HepG2 (cell line): ENCODE measurements around the gene ROMO1. TPM values are rescaled to one million over a fixed set of nuclear protein-coding genes. Genes with fewer than 3 reads are reported as not detected.

Experiments used
- CENPT ChIP-seq: sonication (generic); formaldehyde crosslinking; IDR thresholded peaks from 2 replicates; pipeline ENCODE4 v1.8.0; 2022; ENCODE audit warnings: low read depth, mild to moderate bottlenecking, moderate library complexity, missing genetic modification reagents
- EHMT2 ChIP-seq: fragments of 200-600 bp; sonication (generic); IDR thresholded peaks from 2 replicates; pipeline ENCODE4 v1.7.0; 2017; ENCODE audit warnings: antibody characterized with exemption, low read depth, low read length, borderline replicate concordance
- MZF1 ChIP-seq: sonication (generic); formaldehyde crosslinking; IDR thresholded peaks from 2 replicates; pipeline ENCODE4 v1.8.1; 2023; ENCODE audit warnings: mild to moderate bottlenecking, missing genetic modification reagents, borderline replicate concordance
- NFATC3 ChIP-seq: sonication (generic); formaldehyde crosslinking; IDR thresholded peaks from 2 replicates; pipeline ENCODE4 v1.5.1; 2020; ENCODE audit warnings: mild to moderate bottlenecking, missing genetic modification reagents
- NFIB ChIP-seq: sonication (generic); formaldehyde crosslinking; IDR thresholded peaks from 2 replicates; pipeline ENCODE4 v1.9.0; 2021; ENCODE audit warnings: missing genetic modification reagents, mild to moderate bottlenecking, borderline replicate concordance
- TEF ChIP-seq: sonication (generic); formaldehyde crosslinking; IDR thresholded peaks from 2 replicates; pipeline ENCODE4 v1.5.0; 2020; ENCODE audit warnings: missing genetic modification reagents
- TGIF2 ChIP-seq: IDR thresholded peaks from 2 replicates; pipeline ENCODE4 v1.6.1; 2016; ENCODE audit warnings: control low read depth, missing compliant biosample characterization
- WIZ ChIP-seq: sonication (generic); formaldehyde crosslinking; IDR thresholded peaks from 2 replicates; pipeline ENCODE4 v1.5.1; 2020; ENCODE audit warnings: mild to moderate bottlenecking, missing genetic modification reagents
- ZFP1 ChIP-seq: IDR thresholded peaks from 2 replicates; pipeline ENCODE4 v1.6.1; 2016
- ZNF24 ChIP-seq: fragments of 450-650 bp; IDR thresholded peaks from 2 replicates; pipeline ENCODE4 v1.6.1; 2017; ENCODE audit warnings: antibody characterized with exemption, mild to moderate bottlenecking
- ZNF251 ChIP-seq: sonication (generic); formaldehyde crosslinking; IDR thresholded peaks from 2 replicates; pipeline ENCODE4 v1.9.0; 2021; ENCODE audit warnings: mild to moderate bottlenecking, missing genetic modification reagents
- ZNF567 ChIP-seq: sonication (generic); formaldehyde crosslinking; IDR thresholded peaks from 2 replicates; pipeline ENCODE4 v1.8.1; 2023; ENCODE audit warnings: mild to moderate bottlenecking, missing genetic modification reagents, borderline replicate concordance
- ZNF576 ChIP-seq: sonication (generic); formaldehyde crosslinking; IDR thresholded peaks from 2 replicates; pipeline ENCODE4 v1.4.0; 2020; ENCODE audit warnings: mild to moderate bottlenecking, missing genetic modification reagents
- ZNF619 ChIP-seq: sonication (generic); formaldehyde crosslinking; IDR thresholded peaks from 2 replicates; pipeline ENCODE4 v1.4.0; 2020; ENCODE audit warnings: mild to moderate bottlenecking, missing genetic modification reagents
- ZNF761 ChIP-seq: sonication (generic); formaldehyde crosslinking; conservative IDR thresholded peaks from 2 replicates; pipeline ENCODE4 v1.4.0; 2020; ENCODE audit warnings: mild to moderate bottlenecking, missing genetic modification reagents
- polyA plus RNA-seq, 8 experiments: library from polyadenylated mRNA; depleted of rRNA in 3 of 8; stranded (reverse) in 7 of 8; unstranded in 1 of 8; fragments of >200 nt; fragmentation: Illumina TruSeq in 4 of 8; extraction: Trizol in 4 of 8; gene quantifications; 2 replicates each; pipeline versions ENCODE4 v1.2.1 to v1.2.3, GENCODE V29; 2011 to 2016; ENCODE audit warnings: low read depth in 4 of 8, missing spikeins in 1 of 8, mixed read lengths in 1 of 8; ENCODE audit not compliant: insufficient read depth in 1 of 8
- total RNA-seq, 5 experiments: library from RNA; depleted of rRNA; stranded (reverse); fragments of >200 nt; fragmentation: Illumina TruSeq; extraction: Trizol; gene quantifications; 2 replicates each; pipeline ENCODE4 v1.2.3, GENCODE V29; 2016; ENCODE audit warnings: low read depth in 1 of 5
- TF ChIP-seq, protein P1 (sequence below): sonication (generic); formaldehyde crosslinking; conservative IDR thresholded peaks from 2 replicates; pipeline ENCODE4 v1.4.0; 2020; ENCODE audit warnings: mild to moderate bottlenecking, missing genetic modification reagents, moderate library complexity
- TF ChIP-seq, protein P2 (sequence below): sonication (generic); formaldehyde crosslinking; conservative IDR thresholded peaks from 2 replicates; pipeline ENCODE4 v1.8.1; 2023; ENCODE audit warnings: missing genetic modification reagents
- TF ChIP-seq, protein P3 (sequence below): sonication (generic); formaldehyde crosslinking; IDR thresholded peaks from 2 replicates; pipeline ENCODE4 v1.4.0; 2020; ENCODE audit warnings: missing genetic modification reagents
- TF ChIP-seq, protein P4 (sequence below): sonication (generic); formaldehyde crosslinking; IDR thresholded peaks from 2 replicates; pipeline ENCODE4; 2020; ENCODE audit warnings: missing genetic modification reagents, mild to moderate bottlenecking, borderline replicate concordance

ROMO1 gene
- total and polyA plus RNA-seq, 2 of the 13 experiments (the other 11 are each of a cell fraction or from before 2014, with no cell fraction given): 636 to 755 TPM

- TF ChIP-seq, protein P1, sequence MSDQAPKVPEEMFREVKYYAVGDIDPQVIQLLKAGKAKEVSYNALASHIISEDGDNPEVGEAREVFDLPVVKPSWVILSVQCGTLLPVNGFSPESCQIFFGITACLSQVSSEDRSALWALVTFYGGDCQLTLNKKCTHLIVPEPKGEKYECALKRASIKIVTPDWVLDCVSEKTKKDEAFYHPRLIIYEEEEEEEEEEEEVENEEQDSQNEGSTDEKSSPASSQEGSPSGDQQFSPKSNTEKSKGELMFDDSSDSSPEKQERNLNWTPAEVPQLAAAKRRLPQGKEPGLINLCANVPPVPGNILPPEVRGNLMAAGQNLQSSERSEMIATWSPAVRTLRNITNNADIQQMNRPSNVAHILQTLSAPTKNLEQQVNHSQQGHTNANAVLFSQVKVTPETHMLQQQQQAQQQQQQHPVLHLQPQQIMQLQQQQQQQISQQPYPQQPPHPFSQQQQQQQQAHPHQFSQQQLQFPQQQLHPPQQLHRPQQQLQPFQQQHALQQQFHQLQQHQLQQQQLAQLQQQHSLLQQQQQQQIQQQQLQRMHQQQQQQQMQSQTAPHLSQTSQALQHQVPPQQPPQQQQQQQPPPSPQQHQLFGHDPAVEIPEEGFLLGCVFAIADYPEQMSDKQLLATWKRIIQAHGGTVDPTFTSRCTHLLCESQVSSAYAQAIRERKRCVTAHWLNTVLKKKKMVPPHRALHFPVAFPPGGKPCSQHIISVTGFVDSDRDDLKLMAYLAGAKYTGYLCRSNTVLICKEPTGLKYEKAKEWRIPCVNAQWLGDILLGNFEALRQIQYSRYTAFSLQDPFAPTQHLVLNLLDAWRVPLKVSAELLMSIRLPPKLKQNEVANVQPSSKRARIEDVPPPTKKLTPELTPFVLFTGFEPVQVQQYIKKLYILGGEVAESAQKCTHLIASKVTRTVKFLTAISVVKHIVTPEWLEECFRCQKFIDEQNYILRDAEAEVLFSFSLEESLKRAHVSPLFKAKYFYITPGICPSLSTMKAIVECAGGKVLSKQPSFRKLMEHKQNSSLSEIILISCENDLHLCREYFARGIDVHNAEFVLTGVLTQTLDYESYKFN (CRISPR knock-in tag): peak; percentile 90
- TF ChIP-seq ZNF576 (CRISPR knock-in tag) (no peak), NFIB (CRISPR knock-in tag) (no peak), TGIF2 (peak; percentile 98), WIZ (peak; percentile 25; the same call in 1 of the 2 replicates), EHMT2 (peak; percentile 80; the same call in 1 of the 2 replicates), ZNF251 (CRISPR knock-in tag) (peak; percentile 57), NFATC3 (CRISPR knock-in tag) (peak; percentile 95; the same call in 1 of the 2 replicates), TEF (CRISPR knock-in tag) (peak; percentile 85; the same call in 1 of the 2 replicates), ZNF567 (peak; percentile 99), ZFP1 (CRISPR knock-in tag) (peak; percentile 95; the same call in 1 of the 2 replicates), ZNF24 (no peak), MZF1 (CRISPR knock-in tag) (peak; percentile 71; the same call in 1 of the 2 replicates), ZNF619 (peak; percentile 98), CENPT (CRISPR knock-in tag) (peak; percentile 96; the same call in 1 of the 2 replicates), ZNF761 (CRISPR knock-in tag) (peak; percentile 98)
- TF ChIP-seq, protein P2, sequence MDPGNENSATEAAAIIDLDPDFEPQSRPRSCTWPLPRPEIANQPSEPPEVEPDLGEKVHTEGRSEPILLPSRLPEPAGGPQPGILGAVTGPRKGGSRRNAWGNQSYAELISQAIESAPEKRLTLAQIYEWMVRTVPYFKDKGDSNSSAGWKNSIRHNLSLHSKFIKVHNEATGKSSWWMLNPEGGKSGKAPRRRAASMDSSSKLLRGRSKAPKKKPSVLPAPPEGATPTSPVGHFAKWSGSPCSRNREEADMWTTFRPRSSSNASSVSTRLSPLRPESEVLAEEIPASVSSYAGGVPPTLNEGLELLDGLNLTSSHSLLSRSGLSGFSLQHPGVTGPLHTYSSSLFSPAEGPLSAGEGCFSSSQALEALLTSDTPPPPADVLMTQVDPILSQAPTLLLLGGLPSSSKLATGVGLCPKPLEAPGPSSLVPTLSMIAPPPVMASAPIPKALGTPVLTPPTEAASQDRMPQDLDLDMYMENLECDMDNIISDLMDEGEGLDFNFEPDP (CRISPR knock-in tag): peak; percentile 98
- TF ChIP-seq, protein P3, sequence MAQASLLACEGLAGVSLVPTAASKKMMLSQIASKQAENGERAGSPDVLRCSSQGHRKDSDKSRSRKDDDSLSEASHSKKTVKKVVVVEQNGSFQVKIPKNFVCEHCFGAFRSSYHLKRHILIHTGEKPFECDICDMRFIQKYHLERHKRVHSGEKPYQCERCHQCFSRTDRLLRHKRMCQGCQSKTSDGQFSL (CRISPR knock-in tag): peak; percentile 92
- TF ChIP-seq, protein P4, sequence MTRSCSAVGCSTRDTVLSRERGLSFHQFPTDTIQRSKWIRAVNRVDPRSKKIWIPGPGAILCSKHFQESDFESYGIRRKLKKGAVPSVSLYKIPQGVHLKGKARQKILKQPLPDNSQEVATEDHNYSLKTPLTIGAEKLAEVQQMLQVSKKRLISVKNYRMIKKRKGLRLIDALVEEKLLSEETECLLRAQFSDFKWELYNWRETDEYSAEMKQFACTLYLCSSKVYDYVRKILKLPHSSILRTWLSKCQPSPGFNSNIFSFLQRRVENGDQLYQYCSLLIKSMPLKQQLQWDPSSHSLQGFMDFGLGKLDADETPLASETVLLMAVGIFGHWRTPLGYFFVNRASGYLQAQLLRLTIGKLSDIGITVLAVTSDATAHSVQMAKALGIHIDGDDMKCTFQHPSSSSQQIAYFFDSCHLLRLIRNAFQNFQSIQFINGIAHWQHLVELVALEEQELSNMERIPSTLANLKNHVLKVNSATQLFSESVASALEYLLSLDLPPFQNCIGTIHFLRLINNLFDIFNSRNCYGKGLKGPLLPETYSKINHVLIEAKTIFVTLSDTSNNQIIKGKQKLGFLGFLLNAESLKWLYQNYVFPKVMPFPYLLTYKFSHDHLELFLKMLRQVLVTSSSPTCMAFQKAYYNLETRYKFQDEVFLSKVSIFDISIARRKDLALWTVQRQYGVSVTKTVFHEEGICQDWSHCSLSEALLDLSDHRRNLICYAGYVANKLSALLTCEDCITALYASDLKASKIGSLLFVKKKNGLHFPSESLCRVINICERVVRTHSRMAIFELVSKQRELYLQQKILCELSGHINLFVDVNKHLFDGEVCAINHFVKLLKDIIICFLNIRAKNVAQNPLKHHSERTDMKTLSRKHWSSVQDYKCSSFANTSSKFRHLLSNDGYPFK (CRISPR knock-in tag): peak; percentile 98
Observed at GRCh38 chr20:35741892-35742740, 42.9 kb downstream of the ROMO1 start, which contains the start of gene RBM39 (continued).
